IMR-90 (cell line): ENCODE data around the gene RAB8B. TPM values are rescaled to one million over a fixed set of nuclear protein-coding genes. Genes with fewer than 3 reads are reported as not detected.

ENCODE experiments used
- ATAC-seq: fragments of 200-7000 bp; cut with Tn5 transposase; 2 replicates; pipeline ENCODE4 v1.9.1; 2020; ENCODE audit warnings: low read depth, mild to moderate bottlenecking, moderate library complexity
- BruUV-seq: library from RNA; stranded (reverse); fragments of 400-500 nt; replicated peaks from 2 replicates; lab custom pipeline; 2021; lab: Mats Ljungman, UMichigan
- CTCF ChIA-PET: fragments of 300-600 bp; formaldehyde crosslinking; extraction: SDS; loops from one replicate; lab custom pipeline; 2021; ENCODE audit warnings: antibody characterized with exemption; lab: Yijun Ruan, JAX
- POLR2A ChIA-PET: fragments of 300-600 bp; sonication (Branson Sonifier 250); formaldehyde crosslinking; loops from one replicate; lab custom pipeline; 2022; ENCODE audit warnings: antibody characterized with exemption; ENCODE audit not compliant: unreplicated experiment; lab: Charles Lee
- DNase-seq: peaks from one replicate; pipeline ENCODE4 v3.0.0; 2013
- H2AFZ ChIP-seq: replicated peaks from 2 replicates; pipeline ENCODE3; 2013; ENCODE audit warnings: low read length, mild to moderate bottlenecking; ENCODE audit not compliant: poor library complexity
- H2AK5ac ChIP-seq: 2 replicates; pipeline ENCODE4 v1.6.1; 2013; ENCODE audit warnings: low read depth, low read length, inconsistent platforms
- H2AK9ac ChIP-seq: replicated peaks from 2 replicates; pipeline ENCODE3; 2013; ENCODE audit warnings: mild to moderate bottlenecking, low read depth, low read length, moderate library complexity; ENCODE audit not compliant: poor library complexity
- H2BK120ac ChIP-seq: 2 replicates; pipeline ENCODE4 v1.6.1; 2013; ENCODE audit warnings: low read depth, low read length, inconsistent platforms
- H2BK15ac ChIP-seq: 3 replicates; pipeline ENCODE4 v1.6.1; 2013; ENCODE audit warnings: low read depth, low read length, inconsistent platforms
- H2BK20ac ChIP-seq: 2 replicates; pipeline ENCODE4 v1.6.1; 2013; ENCODE audit warnings: low read depth, mild to moderate bottlenecking, inconsistent platforms, low read length, moderate library complexity
- H2BK5ac ChIP-seq: 2 replicates; pipeline ENCODE4 v1.6.1; 2013; ENCODE audit warnings: mild to moderate bottlenecking, low read depth, low read length, inconsistent platforms; ENCODE audit not compliant: poor library complexity, severe bottlenecking
- H3K14ac ChIP-seq: replicated peaks from 2 replicates; pipeline ENCODE4 v1.6.1; 2013; ENCODE audit warnings: low read depth, low read length, inconsistent platforms
- H3K18ac ChIP-seq: 2 replicates; pipeline ENCODE4 v1.6.1; 2013; ENCODE audit warnings: low read depth, low read length, control low read depth
- H3K23ac ChIP-seq: 2 replicates; pipeline ENCODE4 v1.6.1; 2013; ENCODE audit warnings: low read depth, low read length, inconsistent platforms
- H3K27ac ChIP-seq: 2 replicates; pipeline ENCODE4 v1.5.1; 2013; ENCODE audit warnings: mild to moderate bottlenecking, control low read depth, low read length; ENCODE audit not compliant: insufficient read depth
- H3K27me3 ChIP-seq: 2 replicates; pipeline ENCODE4 v1.6.1; 2013; ENCODE audit warnings: low read length; ENCODE audit not compliant: control insufficient read depth, insufficient read depth
- H3K36me3 ChIP-seq: 2 replicates; pipeline ENCODE4 v1.6.1; 2013; ENCODE audit warnings: low read length, mixed read lengths; ENCODE audit not compliant: control insufficient read depth, insufficient read depth
- H3K4ac ChIP-seq: 2 replicates; pipeline ENCODE4 v1.6.1; 2013; ENCODE audit warnings: low read depth, low read length, inconsistent platforms
- H3K4me1 ChIP-seq: 2 replicates; pipeline ENCODE4 v1.6.1; 2013; ENCODE audit warnings: low read length, mixed read lengths; ENCODE audit not compliant: control insufficient read depth, insufficient read depth
- H3K4me2 ChIP-seq: 2 replicates; pipeline ENCODE4 v1.6.1; 2013; ENCODE audit warnings: low read depth, mild to moderate bottlenecking, control low read depth, low read length, moderate library complexity
- H3K4me3 ChIP-seq: 2 replicates; pipeline ENCODE4 v1.5.1; 2013; ENCODE audit warnings: low read depth, mild to moderate bottlenecking, control low read depth, low read length, moderate library complexity; ENCODE audit not compliant: insufficient read depth
- H3K56ac ChIP-seq: 2 replicates; pipeline ENCODE4 v1.6.1; 2013; ENCODE audit warnings: low read length, inconsistent platforms; ENCODE audit not compliant: insufficient read depth; ENCODE audit errors: extremely low read depth
- H3K79me1 ChIP-seq, 2 experiments: 2 replicates each; pipeline ENCODE4 v1.6.1; 2013; ENCODE audit warnings: low read length in 2 of 2, inconsistent platforms in 1 of 2, low read depth in 1 of 2
- H3K9ac ChIP-seq: 2 replicates; pipeline ENCODE4 v1.6.1; 2013; ENCODE audit warnings: low read depth, low read length, control low read depth
- H3K9me1 ChIP-seq: 2 replicates; pipeline ENCODE4 v1.6.1; 2013; ENCODE audit warnings: low read length, inconsistent platforms; ENCODE audit not compliant: insufficient read depth
- H3K9me3 ChIP-seq: 2 replicates; pipeline ENCODE4 v1.6.1; 2013; ENCODE audit warnings: low read length; ENCODE audit not compliant: control insufficient read depth, insufficient read depth
- H4K20me1 ChIP-seq: 2 replicates; pipeline ENCODE4 v1.6.1; 2013; ENCODE audit warnings: low read length, inconsistent platforms; ENCODE audit not compliant: insufficient read depth
- H4K5ac ChIP-seq: 2 replicates; pipeline ENCODE4 v1.6.1; 2013; ENCODE audit warnings: mild to moderate bottlenecking, low read depth, low read length, control low read depth
- H4K8ac ChIP-seq, 2 experiments: 2 replicates each; pipeline ENCODE4 v1.6.1; 2013; ENCODE audit warnings: low read depth in 2 of 2, low read length in 2 of 2, control low read depth in 1 of 2, inconsistent platforms in 1 of 2
- H4K91ac ChIP-seq: 2 replicates; pipeline ENCODE4 v1.6.1; 2013; ENCODE audit warnings: low read depth, low read length, inconsistent platforms; ENCODE audit not compliant: insufficient read depth
- ELK1 ChIP-seq: fragments of 150-350 bp; IDR thresholded peaks from 2 replicates; pipeline ENCODE4 v1.6.1; 2016; ENCODE audit warnings: low read depth, mild to moderate bottlenecking, low read length, moderate library complexity, borderline replicate concordance
- dilution Hi-C: fragments of 300-500 bp; cut with HindIII; formaldehyde crosslinking; loops from one replicate; pipeline ENCODE4 v1.14.3; 2018; ENCODE audit warnings: low sequenced_read_pairs; ENCODE audit not compliant: unreplicated experiment
- in situ Hi-C: fragments of 300-500 bp; cut with MboI; formaldehyde crosslinking; loops from 3 replicates; pipeline ENCODE4 v1.14.3; 2019; ENCODE audit warnings: low sequenced_read_pairs, inconsistent platforms, mixed read lengths
- intact Hi-C: fragments of 100-400 bp; cut with micrococcal nuclease; formaldehyde crosslinking; loops from 2 replicates; pipeline ENCODE4 v1.10.0; 2022
- polyA plus RNA-seq, 3 experiments: library from polyadenylated mRNA; depleted of rRNA; stranded (reverse); fragments of >200 nt; gene quantifications; 2 replicates each; pipeline ENCODE4 v1.2.3, GENCODE V29; 2012; ENCODE audit warnings: low replicate concordance in 1 of 3
- total RNA-seq: library from RNA; depleted of rRNA; stranded (reverse); fragments of >200 nt; gene quantifications from 2 replicates; pipeline ENCODE4 v1.2.3, GENCODE V29; 2012

RAB8B gene
- total and polyA plus RNA-seq, 2 of the 4 experiments (the other 2 are of a cell fraction), result 19.4 to 29.4 TPM

DNA sequence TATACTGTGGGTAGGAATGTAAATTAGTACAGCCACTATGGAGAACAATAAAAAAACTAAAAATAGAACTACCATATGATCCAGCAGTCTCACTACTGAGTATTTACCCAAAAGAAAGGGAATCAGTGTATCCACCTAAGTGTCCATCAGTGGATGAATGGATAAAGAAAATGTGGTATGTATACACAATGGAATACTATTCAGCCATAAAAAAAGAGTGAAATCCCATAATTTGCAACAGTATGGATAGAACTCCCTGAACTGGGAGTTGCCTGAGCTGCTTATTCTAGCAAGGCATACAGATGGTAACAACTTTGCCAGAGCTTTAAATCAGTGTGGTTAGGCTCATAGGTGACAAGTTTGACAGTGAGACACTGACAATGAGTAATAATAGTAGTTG lies 71.9 kb downstream of the RAB8B start:
- Histone ChIP-seq H3K23ac (no peak overlapping the region), H3K4ac (no peak overlapping the region), H3K18ac (no peak overlapping the region), H4K8ac (no peak overlapping the region), H3K4me3 (no peak overlapping the region), H2BK15ac (no peak overlapping the region), H3K27me3 (no peaks in the 10 kb centered on the region), H3K4me2 (no peak overlapping the region), H2AK9ac (no peak overlapping the region), H4K20me1 (no peaks in the 10 kb centered on the region), H4K5ac (no peak overlapping the region), H2AK5ac (no peak overlapping the region), H2BK5ac (no peak overlapping the region), H2AFZ (no peak overlapping the region), H3K56ac (no peak overlapping the region), H3K27ac (no peak overlapping the region), H3K9ac (no peak overlapping the region), H3K9me3 (no peaks in the 10 kb centered on the region), H3K36me3 (peaks cover 16% of the 10 kb centered on the region), H2BK120ac (no peak overlapping the region), H4K91ac (no peak overlapping the region), H2BK20ac (no peak overlapping the region), H3K14ac (no peak overlapping the region), H3K4me1 (peaks cover under 1% of the 10 kb centered on the region), H3K9me1 (no peaks in the 10 kb centered on the region), H3K79me1 (peaks cover 5 to 6% of the 10 kb centered on the region in 2 experiments; a peak in 1 of 4 replicates)
- in situ Hi-C loops (no loop called here), intact Hi-C loops (loop anchor here (5.0 kb wide), 1 partner anchor 479 kb away; no protein-coding TSS in a partner anchor), dilution Hi-C loops (no loop called here)
- POLR2A ChIA-PET, result no interaction called here
- BruUV-seq, result no TSS peak
- TF ChIP-seq ELK1, result no peak
- CTCF ChIA-PET, result no interaction called here
- ATAC-seq (no peak), DNase-seq (no peak)
